Astrocyte of the spinal cord (primary cell): ENCODE measurements around the gene TAPBPL.

Source experiments
- DNase-seq: peaks from one replicate; pipeline ENCODE4 v3.0.0; 2011; ENCODE audit warnings: low read depth, low spot score
- H3K4me3 ChIP-seq: 2 replicates; pipeline ENCODE4 v1.5.1; 2011; ENCODE audit warnings: low read depth, mild to moderate bottlenecking, low read length, moderate library complexity
- in situ Hi-C: cut with HindIII; loops from 2 replicates; pipeline ENCODE4 v1.10.0; 2017; ENCODE audit warnings: low sequenced_read_pairs
- TF ChIP-seq, protein P1 (sequence below): IDR thresholded peaks from 2 replicates; pipeline ENCODE4 v1.5.1; 2012; ENCODE audit warnings: low read depth, mild to moderate bottlenecking, low read length, inconsistent platforms

TAPBPL gene

GRCh38 chr12:6428326-6428725 is 23.5 kb upstream of the TAPBPL start:
- H3K4me3 ChIP-seq, result no peak overlapping the region
- TF ChIP-seq, protein P1, sequence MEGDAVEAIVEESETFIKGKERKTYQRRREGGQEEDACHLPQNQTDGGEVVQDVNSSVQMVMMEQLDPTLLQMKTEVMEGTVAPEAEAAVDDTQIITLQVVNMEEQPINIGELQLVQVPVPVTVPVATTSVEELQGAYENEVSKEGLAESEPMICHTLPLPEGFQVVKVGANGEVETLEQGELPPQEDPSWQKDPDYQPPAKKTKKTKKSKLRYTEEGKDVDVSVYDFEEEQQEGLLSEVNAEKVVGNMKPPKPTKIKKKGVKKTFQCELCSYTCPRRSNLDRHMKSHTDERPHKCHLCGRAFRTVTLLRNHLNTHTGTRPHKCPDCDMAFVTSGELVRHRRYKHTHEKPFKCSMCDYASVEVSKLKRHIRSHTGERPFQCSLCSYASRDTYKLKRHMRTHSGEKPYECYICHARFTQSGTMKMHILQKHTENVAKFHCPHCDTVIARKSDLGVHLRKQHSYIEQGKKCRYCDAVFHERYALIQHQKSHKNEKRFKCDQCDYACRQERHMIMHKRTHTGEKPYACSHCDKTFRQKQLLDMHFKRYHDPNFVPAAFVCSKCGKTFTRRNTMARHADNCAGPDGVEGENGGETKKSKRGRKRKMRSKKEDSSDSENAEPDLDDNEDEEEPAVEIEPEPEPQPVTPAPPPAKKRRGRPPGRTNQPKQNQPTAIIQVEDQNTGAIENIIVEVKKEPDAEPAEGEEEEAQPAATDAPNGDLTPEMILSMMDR, result no peak
- no peak for DNase-seq
- in situ Hi-C loops, result no loop called here

DNA sequence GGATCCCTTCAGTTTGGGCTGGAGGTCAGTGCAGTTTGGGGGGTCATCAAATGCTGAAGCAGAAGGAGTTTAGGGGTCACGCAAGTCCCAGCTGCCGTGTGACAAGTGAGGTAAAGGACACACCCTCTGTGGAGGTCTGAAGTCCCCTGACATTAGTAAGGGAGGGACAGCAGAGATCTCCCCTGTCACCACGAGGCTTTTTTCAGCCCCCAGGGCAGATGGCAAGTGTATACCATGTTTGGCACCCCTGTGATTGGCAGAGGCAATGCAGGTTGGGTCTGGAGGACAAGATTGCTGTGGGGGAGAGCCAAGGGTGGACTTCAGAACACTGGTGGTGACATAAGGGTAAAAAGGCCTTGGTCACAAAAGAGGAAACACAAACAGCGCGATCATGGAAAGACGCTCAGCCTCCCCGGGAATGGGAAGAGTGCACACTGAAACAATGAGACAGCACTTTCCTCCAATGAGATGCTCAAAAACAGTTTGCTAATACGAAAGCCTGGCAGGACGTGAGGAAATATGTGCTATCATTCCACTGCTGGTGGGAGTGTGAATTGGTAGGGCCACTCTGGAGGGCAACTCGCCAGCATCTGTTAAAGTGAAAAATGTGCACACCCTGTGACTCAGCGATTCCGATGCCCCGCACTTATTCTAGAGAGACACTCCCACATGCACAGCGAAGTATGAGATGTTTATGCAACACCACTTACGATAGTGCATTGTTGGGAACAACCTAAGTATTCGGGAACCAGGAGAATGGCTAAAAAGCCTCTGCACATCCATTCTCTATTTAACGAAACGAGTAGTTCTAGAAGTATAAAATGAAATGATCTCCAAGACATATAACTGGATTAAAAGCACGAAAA is 21.5 kb upstream of the TAPBPL start:
- H3K4me3 ChIP-seq, result no peak overlapping the region
- in situ Hi-C loops, result no loop called here

DNA sequence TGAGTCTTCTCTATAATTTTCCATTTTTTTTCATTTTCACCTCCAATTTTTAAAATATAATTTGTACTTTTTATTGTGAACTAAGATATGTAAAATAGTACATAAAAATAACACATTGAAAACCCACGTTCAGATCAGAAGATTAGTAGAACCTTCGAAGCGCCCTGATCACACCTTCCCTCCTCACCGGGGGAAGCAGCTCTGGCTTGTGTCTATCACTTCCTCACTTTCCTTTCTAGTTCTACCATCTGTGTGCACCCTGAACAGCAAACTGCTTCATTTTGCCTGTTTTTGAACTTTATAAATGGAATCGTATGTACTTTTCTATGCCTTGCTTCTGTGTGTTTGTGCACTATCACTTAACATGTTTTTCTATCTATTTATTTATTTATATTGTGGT is 18.9 kb upstream of the TAPBPL start:
- TF ChIP-seq, protein P1, result no peak
- no peak overlapping the region for H3K4me3 ChIP-seq
- in situ Hi-C loops, result no loop called here
- no peak for DNase-seq

More for the DNA sequence above, 21.5 kb upstream of the TAPBPL start:
- DNase-seq, result peak; percentile 87
- TF ChIP-seq, protein P1, result no peak

DNA sequence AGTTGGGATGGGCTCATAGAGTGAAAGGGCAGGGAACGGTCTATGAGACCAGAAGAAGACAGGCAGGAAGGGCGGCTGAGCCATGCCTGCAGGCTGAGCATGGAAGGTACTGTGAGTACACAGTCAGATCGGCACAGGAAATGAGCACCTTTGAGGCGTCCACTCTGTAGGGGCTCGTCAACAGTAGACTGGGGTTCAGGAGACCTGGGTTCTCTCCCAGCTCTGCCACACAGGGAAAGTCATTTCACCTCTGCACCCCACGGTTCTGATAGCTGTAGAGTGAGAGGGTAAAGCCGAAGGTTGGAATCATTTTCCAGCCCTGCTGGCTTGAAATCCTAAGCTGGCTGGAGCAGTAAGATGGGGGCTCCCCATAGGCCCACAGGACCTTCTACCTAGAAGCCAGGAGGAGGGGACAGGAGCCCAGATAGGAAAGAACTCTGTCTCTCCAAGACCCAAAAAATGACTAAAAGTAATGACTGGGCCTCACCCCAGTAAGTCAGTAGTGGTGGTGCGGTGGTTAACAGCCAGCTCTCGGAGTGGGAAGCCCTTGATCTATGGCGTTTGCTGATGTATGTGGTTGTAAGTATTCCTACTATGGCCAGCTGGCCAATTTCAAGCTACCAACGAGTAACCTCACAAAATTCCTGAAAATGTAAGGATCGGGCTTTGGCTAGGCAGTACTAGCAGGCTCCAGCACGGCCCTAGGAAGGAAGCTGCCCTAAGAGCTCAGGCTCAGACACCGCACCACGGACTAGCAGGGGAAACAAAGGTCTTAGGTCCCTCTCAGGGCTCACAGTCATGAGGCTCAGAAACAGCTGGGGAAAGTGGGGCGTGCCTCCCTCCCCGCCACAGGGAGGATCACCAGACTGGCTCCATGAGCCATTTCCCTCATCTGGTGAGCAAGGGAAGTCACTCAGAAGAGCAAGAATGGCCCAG is 17.4 kb upstream of the TAPBPL start:
- TF ChIP-seq, protein P1, result no peak
- DNase-seq, result no peak
- in situ Hi-C loops, result no loop called here

DNA sequence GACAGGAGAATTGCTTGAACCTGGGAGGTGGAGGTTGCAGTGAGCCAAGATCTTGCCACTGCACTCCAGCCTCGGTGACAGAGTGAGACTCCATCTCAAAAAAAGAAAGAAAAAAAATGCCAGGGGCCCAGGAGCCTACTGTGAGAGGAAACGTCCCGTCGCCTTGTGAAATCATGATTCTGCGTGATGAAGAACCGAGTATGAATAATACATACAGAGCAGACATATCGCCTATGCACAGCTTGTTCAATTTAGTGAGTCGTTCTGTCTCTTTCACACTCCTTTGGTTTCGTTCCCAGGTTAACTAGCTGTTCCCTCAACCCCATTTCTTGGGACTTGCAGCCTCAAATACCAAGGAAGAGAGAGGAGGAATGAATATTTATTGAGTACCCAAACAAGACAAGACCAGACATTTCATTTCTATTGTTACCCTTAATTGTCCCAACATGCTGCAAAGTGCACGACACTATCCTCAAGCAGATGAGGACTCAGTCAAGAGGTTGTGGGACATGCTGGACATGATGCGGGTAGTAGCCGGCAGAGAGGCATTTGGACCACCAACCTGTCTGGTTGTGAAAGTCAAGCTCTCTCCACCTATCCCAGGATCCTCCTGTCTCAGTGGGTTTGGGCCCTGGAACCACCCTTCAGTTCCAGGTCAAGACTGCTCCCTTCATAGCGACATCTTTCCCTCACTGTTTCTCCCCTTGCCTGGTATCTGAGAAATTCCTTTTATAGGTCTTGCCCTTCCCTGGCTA is 15.7 kb upstream of the TAPBPL start:
- no peak overlapping the region for H3K4me3 ChIP-seq
- TF ChIP-seq, protein P1, result no peak
- in situ Hi-C loops, result no loop called here
- no peak for DNase-seq

More for the DNA sequence above, 17.4 kb upstream of the TAPBPL start:
- H3K4me3 ChIP-seq, result no peak overlapping the region

- no peak for DNase-seq
- TF ChIP-seq, protein P1, result no peak
- H3K4me3 ChIP-seq, result no peak overlapping the region
- in situ Hi-C loops, result no loop called here
Observed at GRCh38 chr12:6437586-6437985, 14.3 kb upstream of the TAPBPL start.
